Measurements from ENCODE around the gene ANKRD10.
"Not testable (repeated sequence)": the region's sequence is repeated elsewhere in the genome, so short reads cannot be mapped to it uniquely, and the experiment has no call there.

The ANKRD10 gene

GRCh38 chr13:110915057-110915873 lies at the start of gene ANKRD10:
TSS of gene ANKRD10 (minus strand) at chr13:110915069. CDS start at chr13:110914934, 135 bp downstream.
- DNase-seq (ENCODE audit: low read depth, low spot score) = peak; percentile 100

- no peak for DNase-seq (ENCODE audit: low read depth, low spot score)
These were observed 49.6 kb upstream of the ANKRD10 start for GRCh38 chr13:110964229-110965037.

DNA sequence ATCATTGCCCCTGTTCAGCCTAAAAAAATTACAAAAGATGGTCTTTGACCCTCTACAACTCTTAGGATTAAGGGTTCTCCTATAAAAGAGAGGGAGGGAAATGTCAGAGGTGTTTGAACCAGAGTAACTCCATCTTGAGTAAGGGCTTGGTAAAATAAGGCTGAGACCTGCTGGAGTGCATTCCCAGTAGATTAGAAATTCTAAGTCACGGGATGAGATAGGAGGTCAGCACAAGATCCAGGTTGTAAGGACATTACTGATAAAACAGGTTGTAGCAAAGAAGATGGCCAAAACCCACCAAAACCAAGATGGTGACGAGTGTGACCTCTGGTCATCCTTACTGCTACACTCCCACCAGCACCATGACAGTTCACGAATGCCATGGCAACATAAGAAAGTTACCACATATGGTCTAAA lies 48.7 kb upstream of the ANKRD10 start:
- no peak for DNase-seq (ENCODE audit: low read depth, low spot score)

DNA sequence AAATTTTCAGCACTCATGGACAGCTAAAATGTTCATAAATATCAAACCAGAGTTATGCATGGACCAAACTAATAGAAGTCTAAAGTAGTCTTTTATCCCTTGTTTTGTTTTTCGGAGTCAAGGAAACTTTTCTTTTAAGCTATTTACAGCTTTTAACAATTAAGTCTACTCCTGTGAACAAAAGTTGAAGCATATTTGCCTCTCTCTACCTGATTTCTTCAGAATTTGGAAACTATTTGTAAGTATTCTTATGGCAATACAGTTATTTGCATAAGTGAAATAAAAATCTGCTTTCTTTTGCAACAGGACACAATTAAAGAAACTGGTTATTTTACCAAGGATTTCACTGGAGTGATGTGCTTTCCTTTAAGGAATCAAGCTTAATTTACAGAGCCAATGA lies 47.1 kb upstream of the ANKRD10 start:
- no peak for DNase-seq (ENCODE audit: low read depth, low spot score)

DNA sequence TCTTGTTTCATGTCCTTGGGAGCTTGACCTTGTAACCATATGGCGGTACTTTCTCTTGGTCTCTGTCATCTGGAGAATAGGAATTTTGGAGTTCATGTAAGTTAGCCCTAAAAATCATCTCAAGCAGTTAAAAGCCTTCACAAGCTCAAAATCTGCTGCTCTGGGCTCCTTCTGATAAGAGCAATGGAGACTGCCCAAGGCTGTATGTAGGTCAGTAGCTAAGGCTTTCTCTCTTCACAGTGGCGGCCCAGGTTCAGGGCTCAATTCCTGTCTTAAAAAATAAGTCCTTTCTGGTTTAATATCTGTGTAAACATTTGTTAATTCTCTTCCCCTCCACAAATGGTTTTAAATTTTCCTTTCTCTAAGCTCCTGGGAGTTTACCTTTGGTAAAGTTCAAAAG lies 45.3 kb upstream of the ANKRD10 start:
- DNase-seq (ENCODE audit: low read depth, low spot score) = no peak

DNA sequence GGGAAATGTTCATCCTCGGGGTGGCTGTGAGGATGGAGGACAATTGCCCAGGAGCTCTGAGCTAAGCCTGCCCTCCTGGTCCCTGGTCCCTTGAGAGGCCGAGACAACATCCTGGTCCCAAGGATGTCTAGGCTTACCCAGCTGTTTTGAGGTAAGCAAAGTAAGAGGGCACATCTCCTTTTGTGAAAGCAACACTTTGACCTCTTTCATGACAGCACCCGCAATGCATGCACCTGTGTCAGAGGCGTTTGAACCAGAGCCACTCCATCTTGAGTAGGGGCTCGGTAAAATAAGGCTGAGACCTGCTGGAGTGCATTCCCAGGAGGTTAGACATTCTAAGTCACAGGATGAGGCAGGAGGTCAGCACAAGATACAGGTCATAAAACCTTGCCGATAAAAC lies 43.1 kb upstream of the ANKRD10 start:
- no peak for DNase-seq (ENCODE audit: low read depth, low spot score)

- DNase-seq (ENCODE audit: low read depth, low spot score) = no peak
These were observed 42.5 kb upstream of the ANKRD10 start for GRCh38 chr13:110957181-110957884.

- DNase-seq (ENCODE audit: low read depth, low spot score) = not testable (repeated sequence)
These were observed 41.3 kb upstream of the ANKRD10 start for GRCh38 chr13:110956216-110956615.

GRCh38 chr13:110955608-110956007 lies 40.7 kb upstream of the ANKRD10 start:
- not testable (repeated sequence) for DNase-seq (ENCODE audit: low read depth, low spot score)

DNA sequence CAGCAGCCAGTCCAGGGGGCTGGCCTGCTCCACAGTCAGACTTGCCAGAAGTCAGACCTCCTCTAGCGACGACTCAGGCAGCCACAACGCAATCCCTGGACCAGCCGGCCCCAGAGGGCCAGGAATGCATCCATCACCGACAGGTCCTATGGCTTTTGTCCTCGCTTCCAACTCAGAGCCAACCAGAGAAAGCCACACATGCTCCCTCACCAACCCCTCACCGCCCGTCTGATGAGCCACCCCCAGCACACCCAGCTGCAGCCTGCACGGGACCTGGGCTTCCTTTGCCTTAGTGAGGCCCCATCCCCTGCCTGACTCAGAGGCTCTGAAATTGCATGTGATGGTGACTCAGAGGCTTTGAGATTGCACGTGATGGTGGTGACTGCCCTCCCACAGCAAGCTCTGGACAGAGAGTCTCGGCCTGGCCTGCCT lies 40.2 kb upstream of the ANKRD10 start:
- DNase-seq (ENCODE audit: low read depth, low spot score) = peak; percentile 93

GRCh38 chr13:110954533-110954920 lies 39.7 kb upstream of the ANKRD10 start:
- not testable (repeated sequence) for DNase-seq (ENCODE audit: low read depth, low spot score)

DNA sequence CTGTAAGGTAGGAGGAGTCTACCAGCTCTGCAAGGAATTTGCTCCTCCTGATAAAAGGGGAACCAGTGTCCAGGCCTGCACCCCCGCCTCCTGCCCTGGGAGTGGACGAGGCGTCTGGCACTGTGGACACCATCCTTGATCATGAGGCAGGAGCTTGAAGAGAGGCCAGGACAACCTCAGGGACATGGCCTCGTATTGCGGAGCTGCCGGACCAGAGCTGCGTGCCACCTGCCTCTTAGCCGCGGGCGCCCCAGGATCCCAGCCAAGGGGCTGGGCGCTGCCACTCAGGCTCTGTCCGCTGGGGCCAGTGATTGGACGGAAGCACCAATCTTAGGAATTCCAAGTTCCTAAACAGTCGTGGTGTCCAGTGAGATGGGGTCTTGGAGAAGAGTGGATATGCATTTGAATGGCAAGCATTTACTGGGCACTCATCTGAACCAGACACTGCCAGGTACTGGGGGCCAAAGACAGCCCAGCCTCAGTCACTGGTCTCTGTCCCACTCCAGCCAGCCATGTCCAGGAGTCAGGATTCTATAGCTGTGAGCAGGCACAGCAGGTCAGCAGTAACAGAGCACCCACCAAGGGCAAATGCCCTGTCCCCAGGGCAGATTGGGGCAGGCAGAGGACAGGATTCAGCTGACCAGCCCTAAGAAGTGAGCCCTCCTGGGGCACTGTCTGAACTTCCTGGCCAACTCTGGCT lies 39.1 kb upstream of the ANKRD10 start:
- DNase-seq (ENCODE audit: low read depth, low spot score) = no peak

DNA sequence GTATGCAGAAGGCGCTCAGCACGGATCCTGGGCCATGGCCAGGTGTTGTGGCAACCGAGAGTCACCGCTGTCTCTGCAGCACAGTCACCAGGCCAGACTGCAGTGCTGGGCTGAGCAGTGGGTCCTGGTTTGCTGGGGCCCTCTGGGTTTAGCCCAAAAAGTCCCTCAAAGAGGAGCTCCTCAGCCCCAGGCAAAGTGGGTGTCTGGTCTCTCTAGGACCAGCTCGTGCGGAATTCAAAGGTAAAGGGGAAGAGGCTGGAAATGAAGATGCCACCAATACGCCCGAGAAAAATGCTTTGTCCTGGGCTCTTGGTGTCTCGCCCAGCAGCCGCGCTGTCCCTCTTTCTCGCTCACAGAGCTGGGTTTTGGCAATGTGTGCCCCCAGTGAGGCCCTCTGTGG lies 38.5 kb upstream of the ANKRD10 start:
- no peak for DNase-seq (ENCODE audit: low read depth, low spot score)

GRCh38 chr13:110952135-110952534 lies 37.3 kb upstream of the ANKRD10 start:
- DNase-seq (ENCODE audit: low read depth, low spot score) = not testable (repeated sequence)

DNA sequence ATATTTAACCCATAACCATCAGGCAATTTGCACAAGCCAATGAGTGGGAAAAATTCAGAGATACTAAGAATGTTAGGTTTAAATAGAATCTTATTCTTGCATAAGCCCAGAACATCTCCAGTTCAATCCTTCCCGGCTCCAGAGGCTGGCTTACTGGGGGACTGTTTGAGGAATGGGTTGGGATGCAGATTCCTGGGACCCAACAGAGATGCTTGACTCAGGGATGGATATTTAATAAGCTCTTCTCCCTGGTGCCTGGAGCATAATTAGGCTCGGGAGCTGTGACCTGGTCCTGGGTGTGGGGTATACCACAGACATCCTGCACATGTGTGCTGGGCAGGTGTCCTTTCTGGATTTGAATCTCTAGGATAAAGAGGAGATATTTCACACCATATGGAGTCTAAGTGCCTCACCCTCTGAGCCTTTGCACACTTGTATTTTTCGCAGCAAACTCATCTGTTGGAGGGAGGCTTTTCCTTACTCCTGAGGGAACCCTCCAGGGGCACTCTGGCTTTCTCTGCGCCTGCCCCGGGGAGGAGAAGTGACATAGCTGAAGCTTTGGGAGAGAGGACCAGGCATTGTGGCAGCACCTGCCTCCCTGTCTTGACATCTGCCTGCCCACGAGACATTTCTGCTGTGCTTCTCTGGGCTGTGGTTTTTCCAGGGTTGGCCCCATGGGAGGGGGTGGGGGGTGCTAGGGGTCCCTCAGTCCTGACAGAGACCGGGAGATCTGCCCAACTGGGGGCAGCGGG lies 36.1 kb upstream of the ANKRD10 start:
- no peak for DNase-seq (ENCODE audit: low read depth, low spot score)

DNA sequence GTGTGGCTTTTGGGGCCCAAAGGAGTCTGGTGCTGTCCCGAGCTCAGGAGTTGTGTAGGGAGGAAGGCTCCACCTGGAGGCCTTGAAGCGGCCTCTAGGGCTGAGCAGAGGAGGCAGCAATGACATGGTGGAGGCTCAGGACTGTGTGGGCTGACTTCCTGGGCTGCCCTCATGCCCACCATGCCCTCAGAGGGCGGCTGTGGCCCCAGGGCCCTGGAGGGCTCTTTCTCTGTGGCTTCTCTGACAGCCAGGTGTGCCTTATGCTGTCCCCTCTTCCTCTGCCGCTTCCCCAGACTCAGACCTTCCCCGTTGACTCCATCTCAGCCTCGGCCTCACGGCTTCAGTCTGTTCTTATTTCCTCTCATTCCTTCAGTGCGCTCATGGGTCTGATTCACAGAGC lies 35.5 kb upstream of the ANKRD10 start:
- DNase-seq (ENCODE audit: low read depth, low spot score) = no peak

GRCh38 chr13:110949628-110950027 lies 34.8 kb upstream of the ANKRD10 start:
- no peak for DNase-seq (ENCODE audit: low read depth, low spot score)

GRCh38 chr13:110949116-110949515 lies 34.2 kb upstream of the ANKRD10 start:
- no peak for DNase-seq (ENCODE audit: low read depth, low spot score)

- DNase-seq (ENCODE audit: low read depth, low spot score) = not testable (repeated sequence)
These were observed 32.5 kb upstream of the ANKRD10 start for GRCh38 chr13:110947338-110947737.

- DNase-seq (ENCODE audit: low read depth, low spot score) = no peak
These were observed 31.2 kb upstream of the ANKRD10 start for GRCh38 chr13:110945928-110946570.

All from astrocyte of the hippocampus (primary cell).